SK-N-SH treated with all-trans-retinoic acid at 6 μM for 48 hours (cell line): ENCODE measurements around the gene SORCS2.

ENCODE experiments used
- POU6F1 ChIP-seq: fragments of 250-450 bp; sonication (Bioruptor Pico); IDR thresholded peaks from 2 replicates; pipeline ENCODE4 v1.8.0; 2021; ENCODE audit warnings: low read depth, mild to moderate bottlenecking, moderate library complexity, borderline replicate concordance
- RARB ChIP-seq: fragments of 250-450 bp; sonication (Bioruptor Pico); IDR thresholded peaks from 2 replicates; pipeline ENCODE4 v1.8.0; 2021; ENCODE audit warnings: mild to moderate bottlenecking, moderate library complexity

GRCh38 chr4:7428261-7429068, 236.1 kb downstream of the SORCS2 start:
- no peak for TF ChIP-seq RARB (CRISPR knock-in tag)
- TF ChIP-seq POU6F1 (CRISPR knock-in tag) = no peak
